ENCODE results near the gene GAGE12J. TPM values are rescaled to one million over a fixed set of nuclear protein-coding genes. Genes with fewer than 3 reads are reported as not detected.

The GAGE12J gene
- total RNA-seq, 2 experiments from 2014 or later: not detected

DNA sequence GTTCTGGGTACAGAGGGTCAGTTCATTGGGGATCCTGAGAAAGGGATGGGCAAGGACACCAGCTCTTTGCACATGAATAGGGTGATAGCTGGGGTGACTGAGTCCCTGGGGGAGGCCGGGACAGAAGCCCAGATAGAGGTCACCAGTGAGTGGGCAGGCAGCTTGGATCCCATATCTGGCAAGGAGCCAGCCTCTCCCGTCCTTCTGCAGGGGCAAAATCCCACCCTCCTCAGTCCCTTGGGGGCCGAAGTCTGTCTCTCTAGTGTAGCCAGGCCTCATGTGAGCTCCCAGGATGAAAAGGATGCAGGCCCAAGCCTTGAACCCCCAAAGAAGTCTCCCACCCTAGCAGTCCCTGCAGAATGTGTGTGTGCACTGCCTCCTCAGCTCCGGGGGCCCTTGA is 35.3 kb upstream of the GAGE12J start:
- ATAC-seq: no peak
- DNase-seq: no peak
- no peak overlapping the region for H3K27ac Mint-ChIP-seq
- CTCF ChIA-PET: no interaction called here
- H3K4me1 Mint-ChIP-seq (ENCODE audit: low read depth): peaks cover 26% of the 10 kb centered on the region
- TF ChIP-seq, protein P1, sequence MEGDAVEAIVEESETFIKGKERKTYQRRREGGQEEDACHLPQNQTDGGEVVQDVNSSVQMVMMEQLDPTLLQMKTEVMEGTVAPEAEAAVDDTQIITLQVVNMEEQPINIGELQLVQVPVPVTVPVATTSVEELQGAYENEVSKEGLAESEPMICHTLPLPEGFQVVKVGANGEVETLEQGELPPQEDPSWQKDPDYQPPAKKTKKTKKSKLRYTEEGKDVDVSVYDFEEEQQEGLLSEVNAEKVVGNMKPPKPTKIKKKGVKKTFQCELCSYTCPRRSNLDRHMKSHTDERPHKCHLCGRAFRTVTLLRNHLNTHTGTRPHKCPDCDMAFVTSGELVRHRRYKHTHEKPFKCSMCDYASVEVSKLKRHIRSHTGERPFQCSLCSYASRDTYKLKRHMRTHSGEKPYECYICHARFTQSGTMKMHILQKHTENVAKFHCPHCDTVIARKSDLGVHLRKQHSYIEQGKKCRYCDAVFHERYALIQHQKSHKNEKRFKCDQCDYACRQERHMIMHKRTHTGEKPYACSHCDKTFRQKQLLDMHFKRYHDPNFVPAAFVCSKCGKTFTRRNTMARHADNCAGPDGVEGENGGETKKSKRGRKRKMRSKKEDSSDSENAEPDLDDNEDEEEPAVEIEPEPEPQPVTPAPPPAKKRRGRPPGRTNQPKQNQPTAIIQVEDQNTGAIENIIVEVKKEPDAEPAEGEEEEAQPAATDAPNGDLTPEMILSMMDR (IDR thresholded peaks at IDR 0.05): no peak
- no peak overlapping the region for H3K4me3 Mint-ChIP-seq
- intact Hi-C loops (cut with micrococcal nuclease): no loop called here
- no peaks in the 10 kb centered on the region for H3K9me3 Mint-ChIP-seq
- no peaks in the 10 kb centered on the region for H3K36me3 Mint-ChIP-seq (ENCODE audit: low read depth)
- POLR2A ChIA-PET: interaction anchor here (0.9 kb wide), 1 partner anchor 14 kb away, joined by 3 read pairs; no protein-coding TSS in a partner anchor
- H3K27me3 Mint-ChIP-seq: no peaks in the 10 kb centered on the region

DNA sequence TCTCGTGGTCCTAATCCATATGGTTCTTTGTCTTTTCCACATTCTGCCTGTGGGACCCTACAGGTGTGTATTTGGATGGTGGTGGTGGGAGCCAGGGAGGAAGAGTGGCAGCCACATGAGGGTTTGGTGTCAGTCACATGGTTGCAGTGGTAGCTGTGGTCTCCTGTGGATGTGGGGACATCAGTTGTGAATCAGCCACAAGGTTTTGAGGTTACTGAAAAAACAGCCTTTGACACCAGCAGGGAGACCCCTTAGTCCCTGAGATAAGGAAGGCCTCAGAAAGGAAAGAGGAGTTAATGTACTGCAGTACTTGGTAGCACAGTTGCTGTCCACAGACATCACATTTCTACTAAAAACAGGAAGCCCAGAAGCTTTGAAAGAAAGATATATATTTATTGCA is 34.2 kb upstream of the GAGE12J start:
- H3K9me3 Mint-ChIP-seq: no peaks in the 10 kb centered on the region
- peaks cover 25% of the 10 kb centered on the region for H3K4me1 Mint-ChIP-seq (ENCODE audit: low read depth)
- CTCF ChIA-PET: no interaction called here
- H3K36me3 Mint-ChIP-seq (ENCODE audit: low read depth): no peaks in the 10 kb centered on the region
- POLR2A ChIA-PET: no interaction called here
- ATAC-seq (no peak), DNase-seq (no peak)
- H3K27me3 Mint-ChIP-seq: no peaks in the 10 kb centered on the region
- no peak overlapping the region for H3K27ac Mint-ChIP-seq
- H3K4me3 Mint-ChIP-seq: no peak overlapping the region
- TF ChIP-seq, protein P1 (IDR thresholded peaks at IDR 0.05): no peak
- intact Hi-C loops (cut with micrococcal nuclease): no loop called here

DNA sequence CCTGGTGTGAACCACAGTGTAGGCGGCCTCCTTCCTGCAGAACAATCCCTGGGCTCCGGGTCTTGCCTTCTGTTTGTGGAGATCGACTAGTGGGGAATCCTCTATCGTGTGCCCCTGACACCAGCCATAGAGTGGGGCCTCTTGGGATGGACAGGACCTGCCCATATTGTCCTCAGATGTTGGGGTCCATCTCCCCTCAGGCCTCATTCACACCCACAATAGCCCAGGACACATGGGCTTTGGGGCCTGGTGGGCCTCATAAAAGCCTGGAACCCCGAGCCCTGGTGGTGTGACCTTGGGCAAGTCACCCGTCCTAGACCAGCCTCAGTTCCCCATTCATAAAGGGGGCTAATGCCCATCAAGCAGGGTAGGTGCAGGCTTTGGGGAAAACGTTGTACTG is 31.6 kb upstream of the GAGE12J start:
- Mint-ChIP-seq H3K4me1 (ENCODE audit: low read depth) (peaks cover 23% of the 10 kb centered on the region), H3K36me3 (ENCODE audit: low read depth) (no peaks in the 10 kb centered on the region), H3K9me3 (no peaks in the 10 kb centered on the region), H3K27me3 (no peaks in the 10 kb centered on the region), H3K4me3 (no peak overlapping the region), H3K27ac (no peak overlapping the region)
- ChIA-PET CTCF (no interaction called here), POLR2A (no interaction called here)
- TF ChIP-seq, protein P1 (IDR thresholded peaks at IDR 0.05): no peak
- no peak for DNase-seq
- intact Hi-C loops (cut with micrococcal nuclease): no loop called here
- no peak for ATAC-seq

DNA sequence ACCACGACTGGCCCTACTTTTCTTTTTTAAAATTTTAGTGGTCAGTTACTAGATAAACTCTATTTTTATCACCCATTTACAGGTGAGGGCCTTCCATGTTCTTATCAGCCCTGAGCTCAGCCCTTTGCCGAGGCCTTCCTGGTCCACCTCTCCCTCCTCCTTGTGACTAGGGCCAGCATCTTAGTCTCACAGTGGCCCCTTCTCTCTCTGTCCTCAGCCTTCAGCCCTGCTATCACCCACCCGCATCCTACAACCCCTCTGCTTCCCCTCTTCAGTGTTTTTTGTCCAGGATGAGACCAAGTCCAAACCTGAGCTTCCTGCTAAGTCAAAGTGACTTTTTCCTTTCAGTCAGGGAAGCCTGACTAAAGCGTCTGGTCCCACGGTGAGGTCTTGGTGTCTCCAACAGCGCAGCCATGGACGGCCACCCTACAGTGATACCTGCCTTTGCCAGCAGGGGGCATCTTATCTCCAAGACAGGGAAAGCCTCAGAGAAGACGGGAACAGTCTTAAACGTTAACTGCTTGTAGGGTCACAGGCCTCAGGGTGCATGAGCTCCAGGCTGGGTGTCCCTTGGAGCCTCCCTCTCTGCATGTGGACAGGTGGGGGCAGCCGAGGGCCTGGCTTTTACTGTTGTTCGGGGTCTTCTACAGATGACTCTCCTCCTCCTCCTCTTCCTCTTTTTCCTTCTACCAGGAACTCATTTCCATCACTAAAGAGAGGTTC is 30.1 kb upstream of the GAGE12J start:
- POLR2A ChIA-PET: interaction anchor here (0.9 kb wide), 1 partner anchor 15 kb away, joined by 3 read pairs; no protein-coding TSS in a partner anchor

More for the DNA sequence above, 30.1 kb upstream of the GAGE12J start:
- ATAC-seq (peak; percentile 95), DNase-seq (peak; percentile 87)
- Mint-ChIP-seq H3K27me3 (no peaks in the 10 kb centered on the region), H3K4me1 (ENCODE audit: low read depth) (peaks cover 23% of the 10 kb centered on the region), H3K4me3 (no peak overlapping the region), H3K27ac (peak overlapping the region; percentile 69), H3K36me3 (ENCODE audit: low read depth) (no peaks in the 10 kb centered on the region), H3K9me3 (no peaks in the 10 kb centered on the region)
- TF ChIP-seq, protein P1 (IDR thresholded peaks at IDR 0.05): peak; percentile 71
- intact Hi-C loops (cut with micrococcal nuclease): no loop called here
- CTCF ChIA-PET: interaction anchor here (0.8 to 2.8 kb wide), 10 partner anchors 10 to 438 kb away, joined by 3 to 21 read pairs (median 5); partner anchors contain the start of gene FOXP3

All from activated CD8-positive, alpha-beta T cell treated with anti-CD3 and anti-CD28 coated beads for 36 hours (primary cell).